Right ventricle myocardium inferior (tissue), 1 donor: ENCODE results near the gene ENDOV. TPM values are rescaled to one million over a fixed set of nuclear protein-coding genes. Genes with fewer than 3 reads are reported as not detected.
A peak's percentile ranks its signal among the peaks of the same experiment; 100 is the strongest.
"Not testable (repeated sequence)": the region's sequence is repeated elsewhere in the genome, so short reads cannot be mapped to it uniquely, and the experiment has no call there.

ENCODE experiments used
- ATAC-seq: fragments of 200-7000 bp; cut with Tn5 transposase; one replicate; pipeline ENCODE4 v1.9.1; 2020; ENCODE audit warnings: mild to moderate bottlenecking, moderate library complexity
- DNase-seq: peaks from one replicate; pipeline ENCODE4 v3.0.0; 2021; ENCODE audit errors: missing footprints
- intact Hi-C: fragments of 100-400 bp; cut with DNase I; formaldehyde crosslinking; loops from one replicate; pipeline ENCODE4 v1.11.0; 2022
- total RNA-seq: library from RNA; stranded (reverse); fragmentation: NEBNext Ultra II Directional; extraction: Animal tissue kit (Norgen Biotek cat#: 25700); gene quantifications from one replicate; pipeline ENCODE4 v1.2.1, GENCODE V29; 2021
- donor health status: DM: no; HTN: yes; CAD: no; lungs with severe emphysema.

Gene ENDOV
- total RNA-seq, 1 donor from 2014 or later: 10.7 TPM

- ATAC-seq: no peak
- no peak for DNase-seq
- intact Hi-C loops: no loop called here
Measured at GRCh38 chr17:80409626-80410025, 5.3 kb upstream of the ENDOV start.

- DNase-seq, intact Hi-C loops, ATAC-seq: not testable (repeated sequence)
Measured at GRCh38 chr17:80410441-80411087, 4.4 kb upstream of the ENDOV start.

GRCh38 chr17:80413771-80414507 is 1.0 kb upstream of the ENDOV start:
- intact Hi-C loops: no loop called here
- no peak for ATAC-seq
- no peak for DNase-seq

GRCh38 chr17:80414508-80414802 is 512 bp upstream of the ENDOV start:
- no peak for ATAC-seq
- DNase-seq: no peak
- intact Hi-C loops: no loop called here

- no peak for DNase-seq
- peak; percentile 21 for ATAC-seq
- intact Hi-C loops: no loop called here
Measured at GRCh38 chr17:80415626-80416137, 715 bp downstream of the ENDOV start.

GRCh38 chr17:80416260-80416939 is 1.4 kb downstream of the ENDOV start:
- intact Hi-C loops: no loop called here
- DNase-seq (no peak), ATAC-seq (no peak)

- ATAC-seq (no peak), DNase-seq (no peak)
- intact Hi-C loops: no loop called here
Measured at GRCh38 chr17:80416940-80417293, 1.9 kb downstream of the ENDOV start.

- DNase-seq (no peak), ATAC-seq (no peak)
- intact Hi-C loops: no loop called here
Measured at GRCh38 chr17:80418589-80418988, 3.6 kb downstream of the ENDOV start.

- DNase-seq (no peak), ATAC-seq (no peak)
- intact Hi-C loops: no loop called here
Measured at GRCh38 chr17:80419255-80419654, 4.3 kb downstream of the ENDOV start.

- intact Hi-C loops: loop anchor here (10.0 kb wide), 2 partner anchors 443 to 683 kb away; no protein-coding TSS in a partner anchor
- ATAC-seq (no peak), DNase-seq (no peak)
Measured at GRCh38 chr17:80421381-80422090, 6.6 kb downstream of the ENDOV start.

- ATAC-seq (no peak), DNase-seq (no peak)
- intact Hi-C loops: loop anchor here (10.0 kb wide), 2 partner anchors 443 to 683 kb away; no protein-coding TSS in a partner anchor
Measured at GRCh38 chr17:80422276-80422675, 7.3 kb downstream of the ENDOV start.

GRCh38 chr17:80422981-80423380 is 8.0 kb downstream of the ENDOV start:
- intact Hi-C loops: loop anchor here (10.0 kb wide), 2 partner anchors 442 to 682 kb away; no protein-coding TSS in a partner anchor
- ATAC-seq (peak; percentile 38), DNase-seq (no peak)

- ATAC-seq (no peak), DNase-seq (no peak)
- intact Hi-C loops: loop anchor here (10.0 kb wide), 2 partner anchors 441 to 681 kb away; no protein-coding TSS in a partner anchor
Measured at GRCh38 chr17:80423536-80424225, 8.7 kb downstream of the ENDOV start.

- intact Hi-C loops: loop anchor here (10.0 kb wide), 2 partner anchors 441 to 681 kb away; no protein-coding TSS in a partner anchor
Measured at GRCh38 chr17:80424261-80424660, 9.3 kb downstream of the ENDOV start.

GRCh38 chr17:80424878-80425765 is 10.2 kb downstream of the ENDOV start:
- intact Hi-C loops: loop anchor here (10.0 kb wide), 2 partner anchors 440 to 680 kb away; no protein-coding TSS in a partner anchor
- DNase-seq: no peak
- no peak for ATAC-seq

More at GRCh38 chr17:80424261-80424660, 9.3 kb downstream of the ENDOV start:
- no peak for ATAC-seq
- no peak for DNase-seq

- no peak for DNase-seq
- intact Hi-C loops: loop anchor here (2.0 to 10.0 kb wide), 4 partner anchors 149 to 679 kb away; no protein-coding TSS in a partner anchor
- no peak for ATAC-seq
Measured at GRCh38 chr17:80425835-80426426, 11.0 kb downstream of the ENDOV start.
